HG02798 (cell line): ENCODE results near the gene MSRB3.
A peak's percentile ranks its signal among the peaks of the same experiment; 100 is the strongest.

Experiments used
- ATAC-seq: cut with Tn5 transposase; IDR thresholded peaks from one replicate; pipeline ENCODE4 v1.9.1; 2021; ENCODE audit warnings: mild to moderate bottlenecking; ENCODE audit not compliant: unreplicated experiment, poor library complexity

MSRB3 gene

GRCh38 chr12:65490250-65490649 lies 211.8 kb downstream of the MSRB3 start:
- no peak for ATAC-seq

GRCh38 chr12:65492998-65493912 lies 214.8 kb downstream of the MSRB3 start:
- ATAC-seq = no peak

GRCh38 chr12:65493913-65494245 lies 215.4 kb downstream of the MSRB3 start:
- no peak for ATAC-seq

- no peak for ATAC-seq
These were observed 216.1 kb downstream of the MSRB3 start for GRCh38 chr12:65494537-65494936.

GRCh38 chr12:65495233-65495632 lies 216.8 kb downstream of the MSRB3 start:
- ATAC-seq = peak; percentile 49

GRCh38 chr12:65496617-65497016 lies 218.1 kb downstream of the MSRB3 start:
- no peak for ATAC-seq

GRCh38 chr12:65497660-65498059 lies 219.2 kb downstream of the MSRB3 start:
- ATAC-seq = no peak

- ATAC-seq = no peak
These were observed 220.7 kb downstream of the MSRB3 start for GRCh38 chr12:65499167-65499566.

- no peak for ATAC-seq
These were observed 221.8 kb downstream of the MSRB3 start for GRCh38 chr12:65500091-65500900.

GRCh38 chr12:65501093-65501621 lies 222.7 kb downstream of the MSRB3 start:
- ATAC-seq = no peak

- ATAC-seq = no peak
These were observed 223.5 kb downstream of the MSRB3 start for GRCh38 chr12:65501935-65502334.

- ATAC-seq = no peak
These were observed 225.9 kb downstream of the MSRB3 start for GRCh38 chr12:65504417-65504816.

- no peak for ATAC-seq
These were observed 227.1 kb downstream of the MSRB3 start for GRCh38 chr12:65505386-65506121.

GRCh38 chr12:65508276-65509035 lies 230.0 kb downstream of the MSRB3 start:
- no peak for ATAC-seq

- ATAC-seq = no peak
These were observed 231.5 kb downstream of the MSRB3 start for GRCh38 chr12:65510007-65510406.

GRCh38 chr12:65510584-65511050 lies 232.1 kb downstream of the MSRB3 start:
- no peak for ATAC-seq

GRCh38 chr12:65511134-65511834 lies 232.8 kb downstream of the MSRB3 start:
- ATAC-seq = no peak

- ATAC-seq = no peak
These were observed 233.4 kb downstream of the MSRB3 start for GRCh38 chr12:65511912-65512311.
